A549 treated with CORT108297 at 1 μM for 4 hours (cell line): ENCODE measurements around the gene MUC13. TPM values are rescaled to one million over a fixed set of nuclear protein-coding genes. Genes with fewer than 3 reads are reported as not detected.

Experiments used
- total RNA-seq: library from RNA; stranded (reverse); fragments of 200-300 nt; extraction: Qiagen RNA extraction; gene quantifications from 5 replicates; pipeline ENCODE4 v1.2.3, GENCODE V29; 2022

MUC13 gene, protein sequence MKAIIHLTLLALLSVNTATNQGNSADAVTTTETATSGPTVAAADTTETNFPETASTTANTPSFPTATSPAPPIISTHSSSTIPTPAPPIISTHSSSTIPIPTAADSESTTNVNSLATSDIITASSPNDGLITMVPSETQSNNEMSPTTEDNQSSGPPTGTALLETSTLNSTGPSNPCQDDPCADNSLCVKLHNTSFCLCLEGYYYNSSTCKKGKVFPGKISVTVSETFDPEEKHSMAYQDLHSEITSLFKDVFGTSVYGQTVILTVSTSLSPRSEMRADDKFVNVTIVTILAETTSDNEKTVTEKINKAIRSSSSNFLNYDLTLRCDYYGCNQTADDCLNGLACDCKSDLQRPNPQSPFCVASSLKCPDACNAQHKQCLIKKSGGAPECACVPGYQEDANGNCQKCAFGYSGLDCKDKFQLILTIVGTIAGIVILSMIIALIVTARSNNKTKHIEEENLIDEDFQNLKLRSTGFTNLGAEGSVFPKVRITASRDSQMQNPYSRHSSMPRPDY
- total RNA-seq: 6.9 to 8.2 TPM (median 7.9 TPM) in 5 replicates

GRCh38 chr3:124934577-124934976 lies at the start of gene MUC13:
MUC13 (minus strand) TSS chr3:124934751; CDS start chr3:124934712, 39 bp downstream.

DNA sequence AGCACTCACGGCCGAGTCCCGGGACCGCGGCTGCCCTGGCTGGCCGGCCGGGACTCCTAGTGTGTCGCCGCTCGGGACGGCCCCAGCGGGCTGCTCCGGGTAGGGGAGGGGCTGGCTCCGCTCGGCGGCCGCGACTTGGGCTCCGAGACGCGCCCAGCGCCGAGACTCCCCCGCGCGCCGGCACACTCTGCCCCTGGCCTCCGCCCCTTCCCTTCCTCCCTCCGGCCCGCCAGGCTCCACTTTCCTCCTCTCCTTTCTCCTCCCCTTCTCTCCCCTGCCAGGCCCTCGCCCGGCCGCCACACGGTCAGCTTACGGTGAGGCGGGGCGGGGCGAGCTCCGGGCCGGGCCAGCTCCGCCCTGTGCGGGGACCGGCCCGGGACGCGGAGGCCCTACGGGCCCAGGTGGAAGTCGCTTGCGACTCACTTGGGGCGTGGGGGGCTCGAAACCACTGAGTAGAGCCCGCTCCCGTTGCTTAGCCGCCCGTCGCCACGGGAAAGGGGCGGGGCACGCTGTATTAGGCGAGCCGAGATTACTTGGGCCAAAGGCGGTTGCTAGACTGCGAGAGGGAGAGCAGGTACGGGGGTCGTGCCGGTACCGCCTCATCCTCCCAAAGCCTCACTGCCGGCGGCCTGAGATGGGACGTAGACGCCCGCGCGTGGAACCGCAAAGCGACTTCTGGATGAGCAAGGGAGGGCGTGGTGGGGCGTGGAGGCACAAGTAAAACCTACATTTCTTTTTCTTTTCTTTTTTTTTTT lies 47.2 kb downstream of the MUC13 start, which contains the start of gene ITGB5:
Gene ITGB5 (minus strand): TSS at position 189 of the 755 bp plus-strand sequence. CDS start 365 bp downstream, outside the sequence.

Other genes starting within 250 kb of the MUC13 start
- gene UMPS, start 204.3 kb downstream of the MUC13 start, total RNA-seq: 46.0 to 52.7 TPM (median 50.9 TPM) in 5 replicates
- gene ITGB5, start 47.4 kb downstream of the MUC13 start, total RNA-seq: 350 to 465 TPM (median 432 TPM) in 5 replicates
- gene HEG1, start 121.2 kb upstream of the MUC13 start, total RNA-seq: 4.5 to 7.5 TPM (median 6.7 TPM) in 5 replicates